B cell (primary cell): ENCODE results near the gene GRM4. TPM values are rescaled to one million over a fixed set of nuclear protein-coding genes. Genes with fewer than 3 reads are reported as not detected.

ENCODE experiments used
- ATAC-seq: fragments of 200-7000 bp; cut with Tn5 transposase; one replicate; pipeline ENCODE4 v1.10.0; 2021; ENCODE audit warnings: low read depth, mild to moderate bottlenecking, moderate number of reproducible peaks, moderate library complexity
- CTCF ChIA-PET: fragments of 350-600 bp; sonication (Branson Sonifier 250); formaldehyde crosslinking; loops from one replicate; lab custom pipeline; 2021; ENCODE audit warnings: antibody characterized with exemption, inconsistent platforms; lab: Charles Lee
- POLR2A ChIA-PET: fragments of 350-600 bp; sonication (Branson Sonifier 250); formaldehyde crosslinking; loops from one replicate; lab custom pipeline; 2021; ENCODE audit warnings: antibody characterized with exemption; lab: Charles Lee
- DNase-seq: peaks from one replicate; pipeline ENCODE4 v3.0.0; 2013
- H2AFZ ChIP-seq: 2 replicates; pipeline ENCODE4 v1.6.1; 2012; ENCODE audit warnings: mild to moderate bottlenecking, low read depth, low read length; ENCODE audit not compliant: insufficient read depth, poor library complexity, severe bottlenecking
- H3K27ac ChIP-seq, 2 donors: 1 replicate in 1 of 2; 2 replicates in 1 of 2; pipeline ENCODE4 v1.5.1; 2012 to 2013; ENCODE audit warnings: low read length in 2 of 2, mild to moderate bottlenecking in 2 of 2, moderate library complexity in 1 of 2
- H3K27me3 ChIP-seq, 4 experiments: fragments of 200-600 bp in 1 of 4; sonication (generic) in 1 of 4; replicated peaks in 1 of 4; 1 replicate in 2 of 4; 2 replicates in 2 of 4; pipeline versions ENCODE4 v1.6.1 to v1.7.0; 2013 to 2016; ENCODE audit warnings: low read length in 3 of 4, mild to moderate bottlenecking in 2 of 4, mixed read lengths in 1 of 4, moderate library complexity in 1 of 4; ENCODE audit not compliant: insufficient read depth in 4 of 4, control insufficient read depth in 3 of 4; ENCODE audit errors: control extremely low read depth in 1 of 4
- H3K36me3 ChIP-seq, 2 experiments: replicated peaks in 1 of 2; 1 replicate in 1 of 2; 2 replicates in 1 of 2; pipeline versions ENCODE4 v1.6.1 to v1.7.1; 2013; ENCODE audit warnings: low read length in 1 of 2; ENCODE audit not compliant: insufficient read depth in 2 of 2, control insufficient read depth in 1 of 2; ENCODE audit errors: control extremely low read depth in 1 of 2, extremely low read depth in 1 of 2
- H3K4me1 ChIP-seq, 2 donors: fragments of 200-600 bp in 1 of 2; sonication (generic) in 1 of 2; 1 replicate in 1 of 2; 2 replicates in 1 of 2; pipeline versions ENCODE4 v1.5.1 to v1.6.1; 2013 to 2017; ENCODE audit warnings: low read length in 2 of 2; ENCODE audit not compliant: control insufficient read depth in 2 of 2, insufficient read depth in 2 of 2
- H3K4me2 ChIP-seq: replicated peaks from 2 replicates; pipeline ENCODE3; 2012; ENCODE audit warnings: mild to moderate bottlenecking, low read depth, low read length; ENCODE audit not compliant: poor library complexity, severe bottlenecking
- H3K4me3 ChIP-seq, 5 experiments: fragments of 200-600 bp in 1 of 5; sonication (generic) in 1 of 5; 1 replicate in 3 of 5; 2 replicates in 2 of 5; pipeline versions ENCODE4 v1.5.1 to v1.7.0; 2011 to 2016; ENCODE audit warnings: low read length in 4 of 5, mild to moderate bottlenecking in 4 of 5, low read depth in 2 of 5, control low read depth in 1 of 5, moderate library complexity in 1 of 5; ENCODE audit not compliant: insufficient read depth in 1 of 5; ENCODE audit errors: control extremely low read depth in 1 of 5, extremely low read depth in 1 of 5
- H3K79me2 ChIP-seq: fragments of 200-600 bp; sonication (generic); one replicate; pipeline ENCODE4 v1.6.0; 2016; ENCODE audit warnings: low read length; ENCODE audit not compliant: control insufficient read depth, insufficient read depth
- H3K9ac ChIP-seq: fragments of 200-600 bp; sonication (generic); 2 replicates; pipeline ENCODE4 v1.6.1; 2017; ENCODE audit warnings: mild to moderate bottlenecking, low read length, moderate library complexity
- H3K9me3 ChIP-seq, 3 donors: one replicate each; pipeline versions ENCODE4 v1.6.1 to v1.7.1; 2013; ENCODE audit warnings: low read length in 2 of 3; ENCODE audit not compliant: control insufficient read depth in 2 of 3, insufficient read depth in 1 of 3; ENCODE audit errors: control extremely low read depth in 1 of 3
- H4K20me1 ChIP-seq: 2 replicates; pipeline ENCODE4 v1.6.0; 2012; ENCODE audit warnings: mild to moderate bottlenecking, low read length; ENCODE audit not compliant: insufficient read depth, control insufficient read depth, poor library complexity, severe bottlenecking
- H3K27ac Mint-ChIP-seq: one replicate; pipeline ENCODE4 v1.8.0; 2021; ENCODE audit warnings: mixed read lengths
- H3K27me3 Mint-ChIP-seq: one replicate; pipeline ENCODE4 v1.8.0; 2021; ENCODE audit warnings: mixed read lengths
- H3K4me1 Mint-ChIP-seq: one replicate; pipeline ENCODE4 v1.8.0; 2021; ENCODE audit warnings: mixed read lengths
- H3K4me3 Mint-ChIP-seq: one replicate; pipeline ENCODE4 v1.8.0; 2021; ENCODE audit warnings: mixed read lengths
- H3K9me3 Mint-ChIP-seq: one replicate; pipeline ENCODE4 v1.8.0; 2022; ENCODE audit warnings: mixed read lengths; ENCODE audit not compliant: insufficient read depth
- CTCF ChIP-seq: fragments of 200-600 bp; IDR thresholded peaks from one replicate; pipeline ENCODE4 v1.8.0; 2022; ENCODE audit warnings: antibody characterized with exemption, mild to moderate bottlenecking
- EZH2 ChIP-seq: IDR thresholded peaks from 2 replicates; pipeline ENCODE4 v1.6.1; 2012; ENCODE audit warnings: borderline replicate concordance, low read depth, mild to moderate bottlenecking, moderate library complexity, low read length; ENCODE audit not compliant: insufficient read depth, poor library complexity, severe bottlenecking
- WGBS: methylation state at CpG from one replicate; pipeline ENCODE4 v1.1.5; 2013; ENCODE audit warnings: missing lambda C conversion rate; ENCODE audit not compliant: insufficient coverage; 5-methylcytosine and 5-hydroxymethylcytosine counted together
- intact Hi-C: fragments of 100-400 bp; cut with micrococcal nuclease; formaldehyde crosslinking; loops from one replicate; pipeline ENCODE4 v1.10.0; 2022
- polyA plus RNA-seq: library from polyadenylated mRNA; depleted of rRNA; stranded (reverse); fragments of >200 nt; gene quantifications from 2 replicates; pipeline ENCODE4 v1.2.3, GENCODE V29; 2012
- total RNA-seq, 2 donors: library from RNA; stranded (reverse); fragments of 120-200 nt in 1 of 2; gene quantifications; 1 replicate in 1 of 2; 2 replicates in 1 of 2; pipeline versions ENCODE4 v1.2.3 to v1.2.4, GENCODE V29; 2013 to 2022

The GRM4 gene
- total and polyA plus RNA-seq, 2 donors (not counting 1 experiment from before 2014, with no cell fraction given): 0.04 TPM; not detected in 1

GRCh38 chr6:34018961-34019606, 126.8 kb downstream of the GRM4 start:
- no peak overlapping the region for H3K4me2 ChIP-seq
- H3K79me2 ChIP-seq: no peaks in the 10 kb centered on the region
- H3K9me3 ChIP-seq: peaks cover 0 to 14% (median 0%) of the 10 kb centered on the region in 3 donors
- H3K27me3 ChIP-seq: no peaks in the 10 kb centered on the region
- POLR2A ChIA-PET: no interaction called here
- H3K4me1 ChIP-seq: no peaks in the 10 kb centered on the region
- ATAC-seq (no peak), DNase-seq (no peak)
- WGBS: 80% methylated on average over 4 of the region's 7 CpGs
- Mint-ChIP-seq H3K9me3 (no peaks in the 10 kb centered on the region), H3K4me1 (no peaks in the 10 kb centered on the region), H3K27me3 (peaks cover 13% of the 10 kb centered on the region), H3K27ac (no peak overlapping the region), H3K4me3 (no peak overlapping the region)
- no peaks in the 10 kb centered on the region for H3K36me3 ChIP-seq
- H3K9ac ChIP-seq: no peak overlapping the region
- H3K27ac ChIP-seq: no peak overlapping the region
- CTCF ChIA-PET: no interaction called here
- TF ChIP-seq EZH2 (no peak), CTCF (no peak)
- H2AFZ ChIP-seq: no peak overlapping the region
- intact Hi-C loops: no loop called here
- H4K20me1 ChIP-seq: no peaks in the 10 kb centered on the region
- no peak overlapping the region for H3K4me3 ChIP-seq

- Mint-ChIP-seq H3K27me3 (peaks cover 11% of the 10 kb centered on the region), H3K4me1 (no peaks in the 10 kb centered on the region), H3K27ac (no peak overlapping the region), H3K4me3 (no peak overlapping the region), H3K9me3 (no peaks in the 10 kb centered on the region)
- peaks cover 0 to 7% (median 0%) of the 10 kb centered on the region in 3 donors for H3K9me3 ChIP-seq
- TF ChIP-seq CTCF (no peak), EZH2 (no peak)
- DNase-seq (no peak), ATAC-seq (no peak)
- no peak overlapping the region for H2AFZ ChIP-seq
- no peak overlapping the region for H3K4me3 ChIP-seq
- no peak overlapping the region for H3K27ac ChIP-seq
- no peaks in the 10 kb centered on the region for H3K36me3 ChIP-seq
- no peaks in the 10 kb centered on the region for H4K20me1 ChIP-seq
- POLR2A ChIA-PET: no interaction called here
- 97% methylated on average over 4 of the region's 6 CpGs for WGBS
- no peaks in the 10 kb centered on the region for H3K4me1 ChIP-seq
- no peaks in the 10 kb centered on the region for H3K79me2 ChIP-seq
- H3K4me2 ChIP-seq: no peak overlapping the region
- H3K27me3 ChIP-seq: no peaks in the 10 kb centered on the region
- CTCF ChIA-PET: no interaction called here
- intact Hi-C loops: no loop called here
- H3K9ac ChIP-seq: no peak overlapping the region
Observed at GRCh38 chr6:34018026-34018425, 127.9 kb downstream of the GRM4 start.
